SH-SY5Y (cell line): ENCODE measurements around the gene PAK1.

Source experiments
- GATA2 ChIP-seq: IDR thresholded peaks from 2 replicates; pipeline ENCODE4 v1.6.1; 2011; ENCODE audit warnings: mild to moderate bottlenecking, low read depth, low read length
- GATA3 ChIP-seq: IDR thresholded peaks from 2 replicates; pipeline ENCODE4 v1.6.1; 2011; ENCODE audit warnings: low read depth, mild to moderate bottlenecking, low read length, moderate library complexity

Gene PAK1

DNA sequence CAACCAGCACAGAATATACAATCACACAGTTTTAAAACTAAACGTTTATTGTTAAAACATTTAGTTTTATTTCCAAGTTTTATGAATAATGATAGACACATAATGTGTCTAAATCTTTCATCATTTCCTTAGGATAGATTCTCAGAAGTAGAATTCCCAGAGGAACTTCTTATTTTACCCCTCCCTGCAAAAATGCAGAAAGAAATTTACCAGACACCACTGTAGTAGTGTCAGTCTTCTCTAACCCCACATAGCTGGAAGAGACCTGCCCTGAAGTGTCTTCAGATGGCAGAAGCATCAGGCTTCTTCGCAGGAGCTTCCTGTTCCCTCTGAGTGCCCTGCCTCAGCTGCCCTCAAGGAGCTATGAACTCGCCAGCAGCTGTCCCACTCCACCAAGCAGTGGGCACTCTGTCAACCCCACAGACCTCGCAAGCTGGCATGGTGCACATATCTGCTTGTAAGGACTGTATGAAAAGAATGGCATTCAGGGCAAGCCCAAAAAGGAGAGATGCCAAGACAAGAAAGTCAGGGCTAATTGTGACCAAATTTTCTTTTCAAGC, 28.5 kb upstream of the PAK1 start:
- TF ChIP-seq GATA3 (no peak), GATA2 (no peak)

DNA sequence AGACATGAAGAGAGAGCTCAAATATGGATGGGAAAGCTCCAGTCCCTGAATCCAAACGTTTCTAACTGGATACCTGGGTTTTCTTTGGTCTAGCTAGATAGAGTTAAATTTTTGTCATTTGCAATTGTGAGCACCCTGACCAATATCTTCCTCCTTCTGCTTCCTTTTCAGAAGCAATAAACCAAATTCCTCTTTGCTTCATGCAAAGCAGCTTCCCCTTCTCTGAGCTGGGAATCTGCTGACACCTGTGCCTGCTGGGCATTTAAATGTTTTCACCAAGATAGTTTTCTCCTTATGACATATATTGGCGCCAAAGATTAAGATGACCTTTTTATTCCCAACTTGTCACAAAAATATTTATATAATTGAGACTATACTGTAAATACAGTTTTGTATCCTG, 27.9 kb upstream of the PAK1 start:
- TF ChIP-seq GATA2: no peak
- no peak for TF ChIP-seq GATA3

DNA sequence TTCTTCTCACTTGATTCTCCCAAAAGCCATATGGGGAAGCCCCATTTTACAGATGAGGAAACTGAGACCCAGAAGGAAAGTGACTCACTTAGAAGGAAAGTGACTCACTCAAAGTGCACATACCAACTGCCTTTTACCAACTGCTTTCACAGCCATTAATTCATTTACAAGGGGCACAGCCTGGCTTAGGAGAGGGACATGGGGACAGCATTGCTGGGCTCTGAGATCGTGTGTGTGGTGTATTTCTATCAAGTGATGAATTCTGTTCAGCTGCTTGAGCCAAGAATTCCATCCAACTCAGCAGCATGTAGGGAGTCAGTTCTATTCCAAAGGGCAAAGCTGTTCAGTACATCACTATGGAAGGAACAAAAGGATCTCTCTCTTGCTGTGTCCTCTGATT, 23.5 kb upstream of the PAK1 start:
- no peak for TF ChIP-seq GATA3
- no peak for TF ChIP-seq GATA2

DNA sequence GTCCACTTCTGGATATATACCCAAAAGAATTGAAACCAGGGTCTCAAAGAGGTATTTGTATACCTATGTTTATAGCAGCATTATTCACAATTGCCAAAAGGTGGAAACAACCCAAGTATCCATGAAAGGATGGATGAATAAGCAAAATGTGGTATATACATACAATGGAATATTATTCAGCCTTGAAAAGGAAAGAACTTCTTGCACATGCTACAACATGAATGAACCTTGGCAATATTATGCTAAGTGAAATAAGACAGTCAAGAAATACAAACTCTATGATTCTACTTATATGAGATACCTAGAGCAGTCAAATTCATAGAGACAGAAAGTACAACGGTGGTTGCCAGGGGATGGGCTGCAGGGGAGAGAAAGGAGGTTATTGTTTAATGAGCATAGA, 21.6 kb upstream of the PAK1 start:
- TF ChIP-seq GATA3: no peak
- TF ChIP-seq GATA2: no peak

DNA sequence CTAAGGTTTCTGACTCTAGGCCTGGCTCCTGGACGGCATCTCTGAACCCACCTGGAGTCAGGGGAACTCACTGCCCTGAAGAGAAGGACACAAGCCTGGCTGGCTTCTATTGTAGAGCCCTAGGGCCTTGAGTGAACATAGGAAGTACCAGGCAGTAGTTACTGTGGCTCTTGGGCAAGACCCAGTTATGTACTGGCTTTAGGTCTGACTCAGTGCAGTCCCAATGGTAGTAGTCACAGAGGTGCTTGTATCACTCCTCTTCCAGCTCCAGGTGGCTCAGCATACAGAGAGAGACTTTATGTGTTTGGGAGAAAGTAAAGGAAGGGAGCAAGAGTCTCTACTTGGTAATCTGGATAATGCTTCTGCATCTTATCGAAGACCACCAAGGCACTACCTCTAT, 13.9 kb upstream of the PAK1 start:
- TF ChIP-seq GATA3 (no peak), GATA2 (no peak)

DNA sequence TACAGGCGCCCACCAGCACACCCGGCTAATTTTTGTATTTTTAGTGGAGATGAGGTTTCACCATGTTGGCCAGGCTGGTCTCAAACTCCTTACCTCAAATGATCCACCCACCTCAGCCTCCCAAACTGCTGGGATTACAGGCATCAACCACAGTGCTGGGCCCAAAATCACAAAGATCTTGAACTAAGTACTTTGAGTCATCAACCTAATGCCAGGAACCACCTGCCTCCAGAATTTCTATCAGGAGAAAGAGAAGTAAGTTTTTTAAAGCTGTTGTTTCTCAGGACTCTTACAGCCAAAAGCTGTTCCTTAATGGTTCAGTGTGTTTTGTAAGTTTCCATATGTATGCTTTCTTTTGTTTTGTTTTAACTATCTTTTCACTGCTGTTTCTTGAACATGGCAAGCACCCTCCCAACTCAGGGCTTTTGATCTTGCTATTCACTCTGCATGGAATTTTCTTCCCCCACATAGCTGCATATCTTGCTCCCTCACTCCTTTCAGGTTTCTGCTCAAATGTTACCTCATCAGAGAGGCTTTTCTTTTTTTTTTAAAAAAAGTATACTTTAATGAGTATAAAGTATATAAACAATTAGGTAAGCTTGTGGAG, 6.0 kb upstream of the PAK1 start:
- TF ChIP-seq GATA2 (no peak), GATA3 (no peak)

DNA sequence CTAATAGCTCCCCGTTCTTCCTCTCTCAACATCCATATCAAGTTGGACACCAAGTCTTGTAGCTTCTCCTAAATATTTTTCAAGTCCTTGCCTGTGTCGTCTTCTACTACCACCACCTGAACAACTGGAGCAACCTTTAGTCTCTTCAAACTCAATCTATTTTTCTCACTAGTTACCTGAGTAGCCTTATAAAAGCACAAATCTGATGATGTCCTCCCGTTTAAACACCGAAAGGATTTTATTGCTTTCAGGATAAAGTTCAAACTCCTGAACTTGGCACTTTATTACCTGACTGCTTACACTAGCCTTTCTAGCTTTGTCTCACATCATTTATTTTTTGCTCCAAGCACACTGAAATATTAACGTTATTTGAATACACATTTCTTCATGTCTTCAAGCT, 1.3 kb upstream of the PAK1 start:
- no peak for TF ChIP-seq GATA3

DNA sequence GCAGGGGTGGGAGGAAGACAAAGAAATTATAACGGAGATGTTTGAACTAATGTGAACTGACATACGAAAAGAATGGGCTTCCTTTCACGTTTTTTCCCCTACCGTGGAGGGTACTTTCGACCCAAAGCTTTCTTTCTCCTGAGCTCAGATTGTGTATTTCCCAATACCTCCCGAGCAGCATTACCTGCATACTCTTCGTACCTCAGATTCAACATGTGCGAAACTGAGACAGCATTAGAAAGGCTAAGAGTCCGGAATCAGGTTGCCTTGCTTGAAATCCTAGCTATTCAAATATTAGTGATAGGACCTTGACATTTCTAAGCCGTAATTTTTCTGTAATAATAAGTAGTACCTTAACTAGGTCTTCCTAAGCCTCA, 778 bp upstream of the PAK1 start:
- TF ChIP-seq GATA3 (no peak), GATA2 (no peak)

DNA sequence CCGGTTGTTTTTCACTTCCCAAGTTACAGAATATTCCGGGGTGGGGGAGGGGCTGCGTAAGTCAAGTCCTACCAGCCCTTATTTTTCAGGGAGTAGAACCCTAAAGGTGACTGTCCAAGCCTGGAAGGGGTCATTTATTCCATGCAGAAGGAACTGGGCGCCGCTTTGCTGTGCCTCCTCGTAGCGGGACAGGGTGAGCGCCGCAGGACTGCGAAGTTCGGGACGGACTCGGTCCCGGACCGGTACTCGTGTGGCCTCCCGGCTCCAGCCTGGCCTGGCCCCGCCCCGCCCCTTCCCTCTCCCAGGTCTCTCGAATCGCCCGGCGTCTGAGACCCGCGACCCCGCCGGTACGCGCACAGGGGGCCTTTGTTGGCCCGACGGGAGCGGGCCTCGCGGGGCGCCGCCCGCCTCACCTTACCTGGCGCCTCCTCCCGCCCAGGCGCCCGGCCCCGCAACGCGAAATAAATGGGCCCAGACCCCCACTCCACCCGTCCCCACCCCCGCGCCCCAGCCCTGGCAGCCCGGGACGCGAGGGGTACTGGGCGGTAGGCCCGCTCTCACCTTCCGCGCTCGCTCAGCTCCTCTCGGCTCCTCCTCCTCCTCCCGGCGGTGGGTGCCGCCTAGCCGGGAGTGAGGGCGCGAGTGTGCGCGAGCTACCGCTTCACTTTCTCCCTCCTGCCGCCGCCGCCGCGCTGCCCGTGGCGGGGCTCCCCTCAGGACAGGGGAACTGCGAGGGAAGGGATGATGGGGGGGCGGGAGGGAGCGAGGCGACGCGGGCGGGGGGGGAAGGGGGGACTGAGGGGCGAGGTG, 698 bp downstream of the PAK1 start:
- TF ChIP-seq GATA2: no peak
- TF ChIP-seq GATA3: no peak

DNA sequence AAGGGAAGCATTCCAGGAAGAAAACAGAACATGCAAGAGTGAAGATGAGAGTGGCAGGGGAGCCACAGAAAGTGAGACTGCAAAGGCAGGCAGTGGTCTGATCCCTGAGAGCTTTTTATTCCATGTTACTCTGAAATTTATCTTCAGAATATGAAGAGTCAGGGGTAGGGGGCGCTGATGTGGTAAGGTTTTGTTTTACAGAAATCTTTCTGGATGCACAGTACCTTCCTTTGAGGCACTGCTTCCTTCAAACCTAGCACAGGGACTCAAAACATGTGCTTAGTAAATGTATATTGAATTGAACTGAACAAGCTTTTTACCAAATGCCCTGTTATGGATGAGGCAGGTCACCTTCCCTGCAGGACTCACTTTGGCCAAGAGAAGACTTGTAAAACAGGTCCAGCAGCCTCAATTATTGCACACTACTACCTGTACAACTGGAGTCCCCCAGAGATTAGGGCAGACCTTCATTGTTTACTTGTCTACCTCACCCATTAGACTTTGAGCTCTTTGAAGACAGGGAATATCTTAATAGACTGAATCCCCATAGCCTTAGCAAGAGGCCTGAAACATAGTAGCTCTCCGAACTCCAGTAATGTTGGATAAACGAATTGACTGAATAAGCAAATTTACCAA, 2.2 kb downstream of the PAK1 start:
- no peak for TF ChIP-seq GATA3
- no peak for TF ChIP-seq GATA2

DNA sequence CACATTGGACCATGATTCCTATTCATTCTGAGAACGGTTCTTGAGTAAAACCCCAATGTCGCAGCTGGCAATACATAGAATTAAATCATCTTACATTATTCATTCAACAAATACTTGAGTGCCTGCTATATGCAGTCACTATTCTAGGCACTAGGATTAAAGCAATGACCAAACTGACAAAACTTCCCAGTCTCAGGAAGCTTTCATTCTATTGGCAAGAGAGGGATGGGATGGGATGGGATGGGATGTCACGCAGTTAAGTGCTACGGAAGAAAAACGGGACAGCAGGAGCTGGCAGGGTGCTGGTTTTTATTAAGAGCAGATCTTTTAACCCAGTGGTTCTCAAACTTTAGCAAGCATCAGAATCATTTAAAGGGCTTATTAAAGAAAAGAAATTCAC, 2.9 kb downstream of the PAK1 start:
- TF ChIP-seq GATA2 (no peak), GATA3 (no peak)

DNA sequence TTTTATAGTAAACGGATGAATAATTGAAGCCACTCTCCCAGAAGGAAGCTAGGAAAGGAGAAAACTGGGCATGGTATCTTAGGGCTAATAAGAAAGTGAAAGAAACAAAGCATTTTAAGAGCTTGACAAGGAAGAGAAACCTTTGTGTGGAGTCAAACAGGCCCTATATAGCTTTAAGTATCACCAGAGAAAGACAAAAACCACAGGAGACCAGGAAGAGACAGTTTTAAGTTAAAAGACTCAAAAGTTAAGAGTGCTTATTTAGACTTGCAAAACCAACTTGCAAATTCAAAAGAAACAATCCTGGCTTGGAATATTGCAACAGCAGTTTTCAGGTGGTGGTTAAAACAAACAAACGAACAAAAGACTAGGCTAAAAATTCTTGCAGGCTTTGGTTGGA, 3.4 kb downstream of the PAK1 start:
- TF ChIP-seq GATA3: no peak
- TF ChIP-seq GATA2: no peak

DNA sequence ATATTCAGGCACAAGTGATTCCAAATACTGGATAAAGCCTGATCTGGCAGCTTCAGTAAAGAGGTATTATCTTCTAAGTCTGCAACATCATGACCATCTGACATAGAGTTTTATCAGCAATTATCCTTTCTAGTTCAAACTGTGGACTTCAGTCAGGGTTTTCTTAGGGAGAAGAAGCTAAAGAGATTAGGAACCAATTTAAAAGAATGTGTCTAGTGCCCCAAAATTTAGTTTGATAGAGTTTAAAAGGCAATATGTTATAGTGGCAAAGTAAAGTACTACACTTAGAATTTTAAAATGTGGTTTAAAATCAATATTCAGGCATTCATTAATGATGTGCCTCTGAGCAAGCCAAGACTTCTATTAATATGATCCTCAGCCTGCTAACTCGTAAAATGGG, 5.4 kb downstream of the PAK1 start:
- TF ChIP-seq GATA2: no peak
- TF ChIP-seq GATA3: no peak

DNA sequence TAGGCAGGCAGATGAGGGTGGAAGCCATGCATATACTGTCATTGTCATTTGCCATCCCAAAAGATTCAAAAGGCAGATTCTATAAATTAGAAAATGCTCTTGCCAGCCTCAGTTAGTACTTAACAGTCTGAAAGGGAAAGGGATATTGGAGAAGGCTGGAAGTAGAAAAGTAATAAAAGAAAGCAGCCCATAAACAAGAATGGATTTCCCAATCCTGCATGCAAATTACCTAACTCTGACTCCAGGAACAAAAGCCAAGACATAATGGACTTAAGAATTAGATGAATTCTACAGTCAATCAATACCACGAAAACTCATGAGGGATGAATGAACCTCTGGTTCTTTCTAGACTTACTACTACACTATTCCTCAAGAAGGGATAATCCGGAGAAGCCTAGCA, 5.9 kb downstream of the PAK1 start:
- TF ChIP-seq GATA3: no peak
- TF ChIP-seq GATA2: no peak

DNA sequence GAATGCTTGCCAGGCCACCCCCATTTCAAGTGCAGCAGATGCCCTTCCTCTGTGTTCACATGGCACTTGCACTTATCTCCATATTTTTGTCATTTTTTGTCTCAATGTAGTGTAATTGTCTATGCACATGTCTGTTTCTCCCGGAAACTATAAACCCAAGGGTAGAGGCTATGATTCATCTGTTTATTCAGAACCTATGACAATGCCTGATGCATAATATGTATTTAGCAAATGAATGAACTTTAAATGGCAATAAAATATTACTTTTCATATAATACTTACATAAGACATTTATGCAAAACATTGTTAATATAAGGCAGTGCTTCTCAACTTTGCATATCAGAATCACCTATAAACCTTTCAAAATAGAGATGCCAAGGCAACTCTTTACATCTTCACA, 6.7 kb downstream of the PAK1 start:
- TF ChIP-seq GATA2 (no peak), GATA3 (no peak)
